NCI-H82 treated with DMSO at 0.1 percent for 48 hours (cell line): ENCODE measurements around the gene FASTK.
A peak's percentile ranks its signal among the peaks of the same experiment; 100 is the strongest.

ENCODE experiments used
- DNase-seq: peaks from one replicate; lab custom pipeline; 2025; ENCODE audit not compliant: unreplicated experiment; lab: John Stamatoyannopoulos, UW

FASTK gene

GRCh38 chr7:151080522-151081169 lies at the start of gene FASTK:
Gene FASTK (minus strand): TSS chr7:151080809. CDS start chr7:151080766, 43 bp downstream.
- DNase-seq = peak; percentile 65

- DNase-seq = no peak
Observed at GRCh38 chr7:151129960-151130591, 49.5 kb upstream of the FASTK start.

GRCh38 chr7:151129117-151129959 lies 48.7 kb upstream of the FASTK start:
- DNase-seq = no peak

GRCh38 chr7:151128716-151129115 lies 48.1 kb upstream of the FASTK start:
- no peak for DNase-seq

GRCh38 chr7:151128144-151128543 lies 47.5 kb upstream of the FASTK start:
- DNase-seq = no peak

GRCh38 chr7:151126491-151127137 lies 46.0 kb upstream of the FASTK start:
- DNase-seq = no peak

- DNase-seq = no peak
Observed at GRCh38 chr7:151125846-151126481, 45.4 kb upstream of the FASTK start.

- no peak for DNase-seq
Observed at GRCh38 chr7:151125470-151125845, 44.8 kb upstream of the FASTK start.

GRCh38 chr7:151124899-151125399 lies 44.3 kb upstream of the FASTK start:
- DNase-seq = no peak

- DNase-seq = no peak
Observed at GRCh38 chr7:151124481-151124880, 43.9 kb upstream of the FASTK start.

- DNase-seq = peak; percentile 70
Observed at GRCh38 chr7:151123822-151124464, 43.3 kb upstream of the FASTK start.

GRCh38 chr7:151123158-151123821 lies 42.7 kb upstream of the FASTK start:
- DNase-seq = no peak

GRCh38 chr7:151122796-151123157 lies 42.2 kb upstream of the FASTK start:
- no peak for DNase-seq

GRCh38 chr7:151122276-151122675 lies 41.7 kb upstream of the FASTK start:
- DNase-seq = no peak

- DNase-seq = no peak
Observed at GRCh38 chr7:151121380-151122170, 41.0 kb upstream of the FASTK start.

GRCh38 chr7:151120896-151121295 lies 40.3 kb upstream of the FASTK start:
- DNase-seq = no peak

GRCh38 chr7:151119902-151120301 lies 39.3 kb upstream of the FASTK start:
- DNase-seq = no peak

GRCh38 chr7:151119055-151119415 lies 38.4 kb upstream of the FASTK start:
- no peak for DNase-seq
